Measurements from ENCODE around the gene EHBP1.

EHBP1 gene

GRCh38 chr2:62920070-62920469, 214.6 kb downstream of the EHBP1 start:
- H4K20me1 ChIP-seq, result no peaks in the 10 kb centered on the region
- no peak overlapping the region for H3K4me2 ChIP-seq
- H3K9ac ChIP-seq, result no peak overlapping the region
- peaks cover 16 to 33% (median 25%) of the 10 kb centered on the region in 11 experiments for H3K36me3 ChIP-seq
- no peak for TF ChIP-seq Cebpa-rat (IDR thresholded peaks at IDR 0.05)
- H3K27ac ChIP-seq, result no peak overlapping the region
- no peak overlapping the region for H3K4me3 ChIP-seq
- H3K4me1 ChIP-seq, result 0 out of 20 replicates have a peak, but pooled peaks cover 0 to 4% (median 0%) of the 10 kb centered on the region in 10 experiments
- peaks cover 25 to 40% (median 28%) of the 10 kb centered on the region in 11 experiments for H3K9me3 ChIP-seq (replicated peaks in 1 of 11)
- H3K27me3 ChIP-seq, result no peaks in the 10 kb centered on the region

- Histone ChIP-seq H3K4me2 (no peak overlapping the region), H3K27ac (no peak overlapping the region), H3K4me3 (no peak overlapping the region), H4K20me1 (no peaks in the 10 kb centered on the region), H3K36me3 (peaks cover 16 to 33% (median 25%) of the 10 kb centered on the region in 11 experiments), H3K9ac (no peak overlapping the region), H3K27me3 (no peaks in the 10 kb centered on the region), H3K4me1 (no peaks in the 10 kb centered on the region), H3K9me3 (replicated peaks in 1 of 11) (peaks cover 26 to 40% (median 30%) of the 10 kb centered on the region in 11 experiments)
- no peak for TF ChIP-seq Cebpa-rat (IDR thresholded peaks at IDR 0.05)
Observed at GRCh38 chr2:62923242-62923641, 217.7 kb downstream of the EHBP1 start.

GRCh38 chr2:62923881-62924280, 218.4 kb downstream of the EHBP1 start:
- Histone ChIP-seq H3K9ac (no peak overlapping the region), H3K9me3 (replicated peaks in 1 of 11) (peaks cover 26 to 40% (median 30%) of the 10 kb centered on the region in 11 experiments), H3K27me3 (no peaks in the 10 kb centered on the region), H3K27ac (no peak overlapping the region), H3K4me3 (no peak overlapping the region), H4K20me1 (no peaks in the 10 kb centered on the region), H3K36me3 (peaks cover 16 to 33% (median 25%) of the 10 kb centered on the region in 11 experiments), H3K4me2 (no peak overlapping the region), H3K4me1 (no peaks in the 10 kb centered on the region)
- TF ChIP-seq Cebpa-rat (IDR thresholded peaks at IDR 0.05), result no peak

- Histone ChIP-seq H3K27me3 (no peaks in the 10 kb centered on the region), H3K9me3 (replicated peaks in 1 of 11) (peaks cover 19 to 30% (median 21%) of the 10 kb centered on the region in 11 experiments), H3K4me1 (no peaks in the 10 kb centered on the region), H3K27ac (no peak overlapping the region), H3K4me2 (no peak overlapping the region), H3K9ac (no peak overlapping the region), H3K4me3 (no peak overlapping the region), H3K36me3 (peaks cover 10 to 19% (median 12%) of the 10 kb centered on the region in 11 experiments; a peak in 21 of 22 replicates), H4K20me1 (no peaks in the 10 kb centered on the region)
- no peak for TF ChIP-seq Cebpa-rat (IDR thresholded peaks at IDR 0.05)
Observed at GRCh38 chr2:62928015-62928414, 222.5 kb downstream of the EHBP1 start.

GRCh38 chr2:62931536-62931935, 226.0 kb downstream of the EHBP1 start:
- Histone ChIP-seq H3K36me3 (no peaks in the 10 kb centered on the region), H3K9me3 (replicated peaks in 1 of 11) (no peaks in the 10 kb centered on the region), H3K4me2 (no peak overlapping the region), H3K27me3 (no peaks in the 10 kb centered on the region), H3K4me1 (no peaks in the 10 kb centered on the region), H3K9ac (no peak overlapping the region), H3K4me3 (no peak overlapping the region), H3K27ac (no peak overlapping the region), H4K20me1 (no peaks in the 10 kb centered on the region)
- no peak for TF ChIP-seq Cebpa-rat (IDR thresholded peaks at IDR 0.05)

GRCh38 chr2:62933398-62933917, 227.9 kb downstream of the EHBP1 start:
- TF ChIP-seq Cebpa-rat (IDR thresholded peaks at IDR 0.05), result 0 out of 22 replicates have a peak, but pooled peaks of 1 of the 11 experiments have one; percentile 19
- H3K27ac ChIP-seq, result no peak overlapping the region

GRCh38 chr2:62934517-62934916, 229.0 kb downstream of the EHBP1 start:
- no peak for TF ChIP-seq Cebpa-rat (IDR thresholded peaks at IDR 0.05)
- no peaks in the 10 kb centered on the region for H3K27me3 ChIP-seq

More at GRCh38 chr2:62933398-62933917, 227.9 kb downstream of the EHBP1 start:
- Histone ChIP-seq H4K20me1 (no peaks in the 10 kb centered on the region), H3K4me1 (no peaks in the 10 kb centered on the region), H3K36me3 (no peaks in the 10 kb centered on the region), H3K9ac (no peak overlapping the region), H3K4me2 (no peak overlapping the region), H3K9me3 (replicated peaks in 1 of 11) (no peaks in the 10 kb centered on the region), H3K27me3 (no peaks in the 10 kb centered on the region), H3K4me3 (no peak overlapping the region)

GRCh38 chr2:62938126-62938525, 232.6 kb downstream of the EHBP1 start:
- Histone ChIP-seq H3K27me3 (no peaks in the 10 kb centered on the region), H3K27ac (no peak overlapping the region), H3K4me1 (no peaks in the 10 kb centered on the region), H3K9me3 (replicated peaks in 1 of 11) (no peaks in the 10 kb centered on the region), H3K36me3 (no peaks in the 10 kb centered on the region), H3K4me2 (no peak overlapping the region), H3K4me3 (no peak overlapping the region), H3K9ac (no peak overlapping the region), H4K20me1 (no peaks in the 10 kb centered on the region)
- TF ChIP-seq Cebpa-rat (IDR thresholded peaks at IDR 0.05), result no peak

More at GRCh38 chr2:62934517-62934916, 229.0 kb downstream of the EHBP1 start:
- no peaks in the 10 kb centered on the region for H3K4me1 ChIP-seq
- H3K27ac ChIP-seq, result no peak overlapping the region
- H4K20me1 ChIP-seq, result no peaks in the 10 kb centered on the region
- H3K4me2 ChIP-seq, result no peak overlapping the region
- no peak overlapping the region for H3K9ac ChIP-seq
- H3K4me3 ChIP-seq, result no peak overlapping the region
- H3K36me3 ChIP-seq, result no peaks in the 10 kb centered on the region
- no peaks in the 10 kb centered on the region for H3K9me3 ChIP-seq (replicated peaks in 1 of 11)

GRCh38 chr2:62939735-62940491, 234.4 kb downstream of the EHBP1 start:
- H3K9me3 ChIP-seq (replicated peaks in 1 of 11), result no peaks in the 10 kb centered on the region
- H3K36me3 ChIP-seq, result peaks cover 0 to 13% (median 9%) of the 10 kb centered on the region in 11 experiments; a peak in 13 of 22 replicates
- H3K4me2 ChIP-seq, result no peak overlapping the region
- no peaks in the 10 kb centered on the region for H3K4me1 ChIP-seq
- H3K27me3 ChIP-seq, result no peaks in the 10 kb centered on the region
- H3K27ac ChIP-seq, result no peak overlapping the region
- no peak for TF ChIP-seq Cebpa-rat (IDR thresholded peaks at IDR 0.05)
- no peaks in the 10 kb centered on the region for H4K20me1 ChIP-seq
- H3K4me3 ChIP-seq, result no peak overlapping the region
- H3K9ac ChIP-seq, result no peak overlapping the region
